LoVo (cell line): ENCODE results near the gene BTBD9.
"Not testable (repeated sequence)": the region's sequence is repeated elsewhere in the genome, so short reads cannot be mapped to it uniquely, and the experiment has no call there.

ENCODE experiments used
- DNase-seq: peaks from one replicate; pipeline ENCODE4 v3.0.0-alpha.2; 2016; ENCODE audit warnings: low spot score

The BTBD9 gene

DNA sequence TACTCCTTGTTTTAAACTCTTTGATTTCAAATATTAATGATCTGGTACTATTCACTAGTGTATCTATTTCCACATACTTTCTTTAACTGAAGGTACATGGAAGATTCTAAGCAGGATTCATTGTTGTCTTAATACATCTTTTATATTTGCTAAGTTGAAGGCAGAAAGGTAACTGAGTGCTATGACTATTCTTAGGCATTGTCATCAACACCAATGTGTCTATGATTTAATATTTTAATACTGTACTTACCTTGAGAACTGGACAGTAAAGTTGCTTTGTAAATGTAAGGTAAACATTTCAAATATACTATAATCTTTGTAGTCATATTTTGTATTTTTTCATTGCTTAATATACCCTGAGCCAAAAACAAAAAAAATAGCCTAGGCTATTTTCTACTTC, 8.9 kb upstream of the BTBD9 start:
- no peak for DNase-seq

DNA sequence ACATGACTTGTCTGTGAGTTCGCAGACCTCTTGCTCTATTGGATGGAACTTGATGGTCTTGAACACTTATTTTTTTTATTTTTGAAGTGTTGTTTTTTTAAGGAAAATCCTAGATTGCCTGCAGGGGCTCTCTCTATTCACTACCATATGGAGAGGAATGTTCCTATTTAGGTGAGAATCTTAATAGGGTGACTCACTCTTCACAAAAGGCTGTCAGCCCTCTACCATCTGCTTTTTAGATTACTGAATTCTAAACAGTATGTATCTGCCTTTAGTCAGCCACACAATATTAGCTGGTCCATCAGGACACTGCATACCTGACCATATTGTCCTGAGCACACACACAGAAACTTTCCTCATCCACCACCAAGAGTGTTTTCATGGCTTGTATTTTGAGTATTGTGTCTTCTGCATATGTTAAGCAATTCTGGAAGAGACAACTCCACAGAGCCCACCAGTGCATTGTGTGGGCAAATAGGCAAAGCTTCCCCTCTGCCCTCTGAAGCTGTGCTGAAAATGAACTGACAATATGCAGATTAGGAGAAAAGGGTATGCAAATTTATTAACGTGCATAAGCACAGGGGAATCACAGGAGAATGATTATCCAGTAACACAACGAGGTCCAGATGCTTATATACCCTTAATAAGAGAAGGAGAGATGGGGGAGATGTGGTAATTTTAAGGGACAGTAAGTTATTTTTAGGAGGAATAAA, 6.6 kb upstream of the BTBD9 start:
- DNase-seq: no peak

DNA sequence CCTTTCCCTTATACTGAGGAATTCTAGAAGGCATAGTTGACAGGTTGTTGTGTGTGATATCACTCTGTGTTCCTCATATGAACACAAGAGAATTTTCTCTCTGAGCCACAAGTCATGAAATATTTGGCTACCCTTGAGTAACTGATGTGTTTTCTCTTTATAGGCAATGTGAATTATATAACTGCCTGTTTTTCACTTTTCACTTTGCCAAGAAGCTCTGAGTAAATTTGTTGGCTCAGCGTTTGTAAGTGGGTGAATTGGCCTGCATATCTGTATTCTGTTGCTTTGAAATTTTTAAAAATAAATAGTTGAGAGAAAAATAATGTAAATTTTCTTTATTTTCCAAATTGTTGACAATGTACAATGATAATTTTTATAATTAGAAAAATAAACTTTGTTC, 5.2 kb upstream of the BTBD9 start:
- no peak for DNase-seq

DNA sequence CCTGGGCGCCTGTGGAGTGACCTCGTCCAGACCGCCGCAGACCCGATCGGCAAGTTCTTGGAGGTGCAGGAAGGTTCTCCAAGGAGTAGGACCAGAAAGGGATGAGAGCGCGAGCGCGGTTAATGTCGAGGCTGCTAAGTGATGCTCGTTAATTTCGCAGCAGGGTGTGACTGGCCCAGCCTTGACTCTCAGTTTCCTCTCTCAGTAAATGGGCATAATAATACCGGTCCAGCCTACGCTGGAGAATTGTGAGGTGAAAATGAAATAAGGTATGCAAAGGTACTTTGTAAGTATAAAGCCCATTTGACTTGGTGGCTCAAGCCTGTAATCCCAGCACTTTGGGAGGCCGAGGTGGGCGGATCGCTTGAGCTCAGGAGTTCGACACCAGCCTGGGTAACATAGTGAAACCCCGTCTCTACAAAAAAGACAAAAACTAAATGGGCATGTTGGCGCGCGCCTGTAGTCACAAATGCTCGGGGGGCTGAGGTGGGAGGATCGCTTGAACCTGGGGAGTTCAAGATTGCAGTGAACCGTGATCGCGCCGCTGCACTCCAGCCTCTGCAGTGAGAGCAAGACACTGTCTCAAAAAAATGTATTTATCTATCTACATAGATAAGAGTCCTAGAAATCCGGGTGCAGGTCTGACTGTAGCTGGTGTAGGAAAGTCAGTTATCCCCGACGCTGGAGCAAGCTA, 634 bp upstream of the BTBD9 start:
- no peak for DNase-seq

DNA sequence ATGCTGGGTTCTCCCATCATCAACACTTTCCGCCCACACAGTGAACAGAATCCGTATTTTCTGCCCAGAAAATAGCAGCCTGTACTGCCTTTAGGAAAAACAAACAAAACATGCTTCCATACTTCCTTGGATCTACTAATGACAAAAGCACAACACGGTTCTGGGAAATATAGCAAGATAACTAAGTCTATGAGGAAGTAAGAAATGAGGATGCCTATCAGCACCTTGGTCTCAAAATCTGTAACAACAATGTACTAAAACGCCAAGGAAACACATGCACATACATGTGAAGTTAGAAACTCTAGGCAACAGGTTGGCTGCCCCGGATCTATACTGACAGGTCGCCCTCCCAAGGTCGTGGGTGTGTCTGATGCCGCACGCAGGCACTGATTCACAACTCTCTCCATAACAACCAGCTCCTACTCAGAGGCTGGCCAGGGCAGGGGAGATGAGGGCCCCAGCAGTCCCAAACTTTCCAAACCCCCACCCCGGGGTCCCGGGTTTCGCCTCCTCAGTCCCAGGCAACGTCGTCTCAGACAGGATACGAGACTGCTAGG, 710 bp downstream of the BTBD9 start:
- peak; percentile 56 for DNase-seq

DNA sequence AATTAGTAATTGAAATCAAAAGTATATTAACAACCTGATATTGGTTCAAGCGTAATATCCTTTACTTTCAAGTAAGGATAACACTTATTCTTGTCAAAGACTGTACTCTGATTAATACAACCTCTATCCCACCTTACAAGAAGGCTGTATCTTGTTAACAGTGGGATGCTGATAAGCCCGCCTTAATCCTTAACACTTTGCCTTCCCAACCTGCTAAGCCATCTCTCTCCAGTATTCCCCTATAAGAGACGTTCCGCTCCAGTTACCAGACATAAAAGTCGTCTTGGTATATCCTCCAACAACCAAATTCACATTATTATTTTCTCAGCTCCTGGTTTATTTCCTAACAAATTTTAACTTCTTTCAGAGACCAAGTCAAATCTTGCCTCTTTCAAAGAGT, 2.0 kb downstream of the BTBD9 start:
- no peak for DNase-seq

DNA sequence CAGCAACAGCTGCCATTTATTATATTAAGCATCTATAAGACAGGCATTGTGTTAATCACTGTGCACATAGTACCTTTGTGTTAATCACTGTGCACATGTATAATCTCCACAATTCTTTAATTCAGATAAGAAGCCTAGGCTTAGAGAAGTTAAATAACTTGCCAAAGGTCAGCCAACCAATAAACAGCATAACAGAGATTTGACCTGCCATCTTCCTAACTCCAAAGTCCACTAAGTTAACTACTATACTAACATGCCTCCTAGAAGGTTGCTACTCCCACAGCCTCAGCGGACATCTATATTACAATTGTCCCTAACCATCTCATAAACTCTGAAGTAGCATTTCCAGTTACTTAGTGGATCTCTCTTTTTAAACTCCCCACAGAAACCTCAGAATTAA, 3.7 kb downstream of the BTBD9 start:
- DNase-seq: no peak

DNA sequence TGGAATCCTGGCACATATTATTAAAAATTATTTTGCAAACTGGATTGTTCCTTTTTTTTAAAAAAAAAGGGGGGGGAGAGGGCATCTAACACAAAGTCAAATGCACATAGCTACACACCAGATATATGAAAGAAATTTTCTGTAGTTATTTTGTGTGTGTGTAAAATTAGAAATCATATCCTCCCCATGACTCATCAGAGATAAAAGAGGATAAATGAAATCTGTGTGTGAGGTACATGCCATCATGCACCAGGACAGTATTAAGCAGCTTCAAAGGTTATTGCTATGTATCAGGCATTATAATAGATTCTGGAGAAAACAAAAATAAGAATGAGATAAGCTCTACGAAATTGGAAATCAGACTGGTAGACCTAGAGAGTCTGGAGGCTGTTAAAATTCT, 5.2 kb downstream of the BTBD9 start:
- no peak for DNase-seq

DNA sequence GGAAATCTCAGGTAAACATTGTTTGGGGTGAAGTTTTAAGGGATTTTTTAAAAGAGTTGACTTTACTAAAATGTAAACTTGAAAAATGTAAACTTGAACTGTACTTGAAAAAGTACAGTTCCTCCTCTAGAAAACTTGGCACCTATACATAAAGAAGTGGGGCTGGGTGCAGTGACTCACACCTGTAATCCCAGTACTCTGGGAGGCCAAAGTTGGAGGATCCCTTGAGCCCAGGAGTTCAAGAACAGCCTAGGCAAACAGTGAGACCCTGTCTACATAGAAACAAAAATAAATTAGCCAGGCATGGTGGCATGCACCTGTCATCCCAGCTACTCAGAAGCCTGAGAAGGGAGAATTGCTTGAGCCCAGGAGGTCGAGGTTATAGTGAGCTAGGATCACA, 7.2 kb downstream of the BTBD9 start:
- peak; percentile 18 for DNase-seq

DNA sequence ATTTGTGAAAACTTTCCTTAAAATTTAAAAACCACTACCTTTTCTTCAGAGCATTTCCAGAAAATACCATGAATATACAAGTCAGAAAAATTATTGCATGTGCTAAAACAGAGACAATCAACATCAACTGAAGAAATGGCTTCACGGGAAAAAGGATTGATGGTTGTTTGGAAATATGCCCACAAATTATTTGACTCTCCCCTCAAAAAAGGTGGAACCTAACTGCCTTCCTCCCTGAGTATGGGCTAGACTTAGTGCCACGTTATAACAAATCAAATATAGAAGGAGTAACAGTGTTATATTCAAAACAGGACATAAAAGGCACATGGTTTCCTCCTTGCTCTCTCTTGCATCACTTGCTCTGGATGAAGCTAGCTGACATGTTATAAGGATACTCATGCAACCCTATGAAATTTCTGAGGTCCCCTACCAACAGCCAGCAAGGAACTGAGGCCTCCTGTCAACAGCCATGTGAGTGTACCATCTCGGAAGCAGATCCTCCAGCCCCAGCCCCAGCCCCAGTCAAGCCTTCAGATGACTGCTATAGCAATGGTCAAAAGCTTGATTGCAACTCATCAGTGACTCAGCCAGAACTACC, 8.4 kb downstream of the BTBD9 start:
- peak; percentile 16 for DNase-seq

DNA sequence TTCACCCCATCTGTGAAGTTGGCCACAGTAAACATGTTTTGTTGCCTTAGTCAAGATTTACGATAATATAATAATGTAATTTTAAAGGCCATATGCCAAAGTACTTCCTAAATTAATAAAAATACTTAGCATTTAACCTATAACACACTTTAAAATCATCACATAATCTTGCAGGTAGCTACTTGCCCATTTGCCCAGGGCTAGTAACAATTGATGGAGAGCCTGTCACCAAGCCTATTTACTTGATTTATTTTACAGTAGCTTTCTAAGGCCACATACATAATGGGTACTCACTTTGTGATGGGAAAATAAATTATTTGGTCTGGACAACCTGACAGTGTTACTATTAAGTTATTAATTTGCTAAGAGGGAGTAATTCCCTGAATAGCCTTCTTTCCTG, 14.5 kb downstream of the BTBD9 start:
- DNase-seq: no peak

DNA sequence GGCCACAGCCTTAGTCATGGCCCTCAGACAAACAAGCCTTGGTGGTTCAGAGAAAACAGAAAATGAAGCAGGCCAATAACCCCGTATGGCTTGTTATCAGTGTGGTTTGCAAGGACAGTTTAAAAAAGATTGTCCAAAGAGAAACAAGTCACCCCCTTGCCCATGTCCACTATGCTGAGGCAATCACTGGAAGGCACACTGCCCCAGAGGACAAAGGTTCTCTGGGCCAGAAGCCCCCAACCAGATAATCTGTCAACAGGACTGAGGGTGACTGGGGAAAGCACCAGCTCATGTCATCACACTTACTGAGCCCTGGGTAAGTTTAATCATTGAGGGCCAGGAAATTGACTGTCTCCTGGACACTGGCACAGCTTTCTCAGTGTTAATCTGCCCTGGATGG, 20.4 kb downstream of the BTBD9 start:
- not testable (repeated sequence) for DNase-seq

DNA sequence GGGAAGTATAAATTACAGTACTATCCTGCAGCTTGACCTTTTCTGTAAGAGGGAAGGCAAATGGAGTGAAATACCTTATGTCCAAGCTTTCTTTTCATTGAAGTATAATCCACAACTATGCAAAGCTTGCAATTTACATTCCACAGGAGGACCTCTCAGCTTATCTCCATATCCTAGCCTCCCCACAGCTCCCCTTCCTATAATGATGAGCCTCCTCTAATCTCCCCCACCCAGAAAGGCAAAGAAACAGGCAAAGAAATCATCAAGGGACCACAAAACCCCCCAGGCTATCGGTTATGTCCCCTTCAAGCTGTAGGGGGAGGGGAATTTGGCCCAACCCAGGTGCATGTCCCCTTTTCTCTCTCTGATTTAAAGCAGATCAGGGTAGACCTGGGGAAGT, 21.4 kb downstream of the BTBD9 start:
- not testable (repeated sequence) for DNase-seq

DNA sequence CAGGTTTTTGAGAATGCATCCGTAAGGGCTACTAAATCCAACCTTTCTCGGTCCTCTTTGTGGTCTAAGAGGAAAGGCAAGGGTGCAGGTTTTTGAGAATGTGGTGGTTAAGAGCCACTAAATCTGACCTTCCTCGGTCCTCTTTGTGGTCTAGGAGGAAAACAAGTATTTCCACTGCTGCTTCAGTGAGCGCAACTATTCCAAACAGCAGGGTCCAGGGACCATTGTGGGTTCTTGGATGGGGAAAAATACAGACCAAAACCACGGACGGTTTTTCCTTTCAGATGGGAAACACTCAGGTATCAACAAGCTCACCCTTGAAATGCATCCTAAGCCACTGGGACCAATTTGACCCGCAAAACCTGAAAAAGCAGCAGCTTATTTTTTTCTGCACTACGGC, 21.9 kb downstream of the BTBD9 start:
- DNase-seq: no peak

DNA sequence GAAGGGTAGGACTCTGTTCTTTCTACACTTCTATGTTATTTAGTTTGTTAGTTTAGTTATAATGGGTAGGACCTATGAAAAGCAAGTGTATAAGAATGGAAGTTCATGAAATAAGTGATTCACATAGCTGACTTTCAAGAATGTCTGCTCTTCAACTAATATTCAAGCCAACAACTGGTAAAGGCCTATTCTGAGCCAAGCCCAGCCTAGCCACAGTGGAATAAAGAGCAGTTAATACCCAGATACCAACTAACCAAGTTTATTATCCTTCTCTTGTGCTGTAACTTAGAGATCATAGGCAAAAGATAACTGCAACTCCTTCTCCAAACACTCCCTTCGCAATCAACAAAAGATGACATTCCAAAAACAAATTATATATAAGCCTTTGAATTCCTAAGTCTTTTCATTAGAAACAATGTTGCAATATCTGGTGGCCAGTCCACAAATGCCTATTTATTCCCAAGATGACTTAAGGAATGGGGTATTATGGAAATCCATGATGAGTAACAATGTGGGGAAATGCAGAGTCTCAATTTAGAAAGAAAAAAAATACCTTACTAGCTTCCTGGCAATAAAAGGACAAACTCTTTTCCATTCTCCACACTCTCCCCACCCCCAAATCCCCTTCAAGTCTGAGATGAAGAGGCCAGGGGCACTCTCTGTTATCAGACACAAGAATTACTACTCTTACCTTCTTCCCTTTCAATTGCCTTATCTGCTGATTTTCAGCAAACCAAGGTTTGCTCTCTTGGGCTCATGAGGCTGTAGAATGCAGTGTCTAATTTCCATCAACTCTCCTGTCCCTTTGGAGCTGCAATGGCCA, 27.4 kb downstream of the BTBD9 start:
- no peak for DNase-seq

DNA sequence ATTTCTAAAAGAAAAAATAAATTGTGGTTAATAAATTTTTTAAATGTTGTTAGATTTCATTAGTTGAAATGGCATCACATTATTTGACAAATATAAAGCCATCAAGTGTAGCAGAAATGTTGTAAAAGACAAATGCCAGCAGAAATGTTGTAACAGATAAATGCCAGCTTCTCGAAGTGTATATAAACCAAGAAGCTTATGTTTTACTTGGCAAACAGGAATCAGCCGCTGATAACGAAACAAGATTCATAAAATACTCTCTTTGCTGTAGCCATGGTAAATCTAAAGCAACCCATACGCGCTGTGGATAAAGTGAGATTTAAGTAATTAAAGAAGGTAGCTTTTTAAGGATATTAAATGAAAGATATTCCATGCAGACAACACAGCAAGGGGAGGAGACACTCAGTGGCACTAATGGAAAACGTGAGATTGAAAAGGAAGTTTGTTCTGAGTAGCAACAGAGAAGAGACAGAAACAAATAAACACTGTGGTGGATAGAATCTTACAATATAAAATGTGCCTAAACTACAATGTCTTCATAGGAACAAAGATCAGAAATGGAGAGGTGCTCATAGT, 29.6 kb downstream of the BTBD9 start:
- no peak for DNase-seq

DNA sequence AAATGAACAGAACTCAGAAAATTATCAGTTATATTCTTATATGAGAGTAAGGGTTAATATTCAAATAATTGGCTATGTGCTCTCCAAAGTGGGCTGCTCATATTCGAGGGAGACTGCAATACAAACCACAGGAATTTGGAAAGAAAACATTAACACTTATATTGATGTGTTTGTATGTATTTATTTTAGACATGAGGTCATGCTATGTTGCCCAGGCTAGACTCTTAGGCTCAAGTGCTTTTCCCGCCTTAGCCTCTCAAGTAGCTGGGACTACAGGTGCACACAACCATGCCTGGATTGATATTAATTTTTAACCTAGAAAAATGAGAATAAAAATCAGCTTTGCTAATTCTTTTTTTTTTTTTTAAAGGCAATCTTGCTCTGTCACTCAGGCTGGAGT, 35.0 kb downstream of the BTBD9 start:
- DNase-seq: no peak

DNA sequence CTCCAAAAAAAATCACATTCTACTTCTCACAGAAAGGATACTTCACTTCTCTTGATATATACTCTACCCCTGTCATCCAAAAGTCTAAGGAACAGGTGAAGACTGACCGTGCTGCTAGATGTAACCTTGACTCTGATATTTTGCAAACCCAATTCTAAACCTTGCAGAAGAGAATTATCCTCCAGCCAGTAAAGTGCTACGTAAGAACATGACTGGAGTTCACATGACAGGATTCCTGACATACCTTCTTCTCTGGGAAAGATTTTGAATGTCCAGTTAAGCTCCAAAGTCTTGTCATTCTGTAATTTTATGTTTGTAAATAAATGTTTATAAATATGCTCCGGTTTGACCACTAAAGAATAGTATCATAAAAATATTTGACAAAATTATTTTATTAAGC, 35.8 kb downstream of the BTBD9 start:
- no peak for DNase-seq

DNA sequence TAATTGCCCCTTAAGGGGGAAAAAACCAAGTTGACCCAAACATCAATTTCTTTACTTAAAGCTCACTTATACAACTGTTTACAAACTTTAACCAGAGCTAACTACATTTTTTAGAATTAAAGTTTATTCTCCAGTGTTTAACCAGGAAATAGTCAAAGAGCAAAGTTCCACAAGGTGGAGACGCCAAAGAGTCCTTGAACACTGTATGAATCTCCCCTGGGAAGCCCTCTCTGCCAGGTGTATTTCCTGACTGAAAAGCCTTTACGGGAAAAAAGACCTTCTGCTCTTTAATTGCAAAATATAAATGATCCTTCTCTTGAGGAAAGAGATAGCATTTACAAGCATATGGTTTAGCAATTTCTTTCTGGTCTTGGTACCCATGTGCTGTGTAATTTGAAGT, 36.2 kb downstream of the BTBD9 start:
- DNase-seq: no peak

DNA sequence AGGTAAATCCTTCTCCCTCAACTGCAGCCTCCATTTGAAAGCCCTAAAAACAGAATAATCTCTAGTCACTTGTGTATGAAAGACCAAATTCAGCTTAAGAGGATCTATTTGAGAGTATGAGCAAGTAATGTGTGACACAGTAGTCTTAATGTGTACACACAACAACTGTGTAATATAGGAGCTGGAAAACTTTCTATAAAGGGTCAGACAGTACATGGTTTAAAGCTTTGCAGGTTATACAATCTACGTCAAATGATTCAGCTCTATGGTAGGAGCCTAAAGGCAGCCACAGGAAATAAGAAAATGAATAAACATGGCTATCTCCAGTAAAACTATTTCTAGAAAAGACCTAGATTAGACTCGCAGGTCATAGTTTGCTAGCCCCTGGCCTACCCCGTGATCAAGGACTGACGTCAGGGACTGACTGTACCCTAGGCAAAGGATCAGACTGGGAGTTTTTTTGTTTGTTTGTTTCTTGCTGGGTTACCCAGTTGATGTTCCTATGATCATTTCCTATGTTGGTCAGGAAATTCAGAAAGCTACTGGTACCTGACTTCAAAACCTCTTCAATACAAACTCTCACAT, 39.7 kb downstream of the BTBD9 start:
- no peak for DNase-seq

DNA sequence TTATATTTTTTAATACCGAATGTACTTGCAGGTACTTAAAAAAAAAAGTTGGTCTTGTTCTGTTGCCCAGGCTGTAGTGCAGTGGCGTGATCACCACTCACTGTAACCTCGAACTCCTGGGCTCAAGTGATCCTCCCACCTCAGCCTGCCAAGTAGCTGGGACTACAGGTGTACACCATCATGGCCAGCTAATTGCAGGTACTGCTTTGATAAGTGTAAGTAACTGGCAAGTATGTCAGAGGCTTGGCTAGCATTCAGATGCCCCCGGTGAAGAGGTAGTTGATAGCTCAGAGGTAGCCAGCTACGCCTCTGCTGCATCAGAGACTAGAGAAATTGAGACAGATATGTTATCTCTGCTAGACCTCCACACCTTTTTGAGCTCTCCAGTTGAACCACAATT, 40.5 kb downstream of the BTBD9 start:
- DNase-seq: no peak
